Suprapubic skin (tissue), 4 donors: ENCODE measurements around the gene DOCK11. TPM values are rescaled to one million over a fixed set of nuclear protein-coding genes. Genes with fewer than 3 reads are reported as not detected.

Experiments used
- DNase-seq, 2 donors: peaks; one replicate each; pipeline ENCODE4 v3.0.0-alpha.2; 2019; ENCODE audit warnings: low spot score in 2 of 2
- H3K27ac ChIP-seq: fragments of 200-600 bp; sonication (generic); one replicate; pipeline ENCODE4 v1.5.1; 2019
- H3K27me3 ChIP-seq: fragments of 200-600 bp; sonication (generic); one replicate; pipeline ENCODE4 v1.5.1; 2019
- H3K36me3 ChIP-seq: fragments of 200-600 bp; sonication (generic); one replicate; pipeline ENCODE4 v1.5.1; 2019
- H3K4me1 ChIP-seq: fragments of 200-600 bp; sonication (generic); one replicate; pipeline ENCODE4 v1.5.1; 2019
- H3K4me3 ChIP-seq: fragments of 200-600 bp; sonication (generic); one replicate; pipeline ENCODE4 v1.5.1; 2019; ENCODE audit warnings: mild to moderate bottlenecking
- H3K9me3 ChIP-seq: fragments of 200-600 bp; sonication (generic); one replicate; pipeline ENCODE4 v1.5.1; 2019
- CTCF ChIP-seq, 2 donors: fragments of 200-600 bp in 1 of 2; fragments of 450-650 bp in 1 of 2; sonication (generic) in 1 of 2; IDR thresholded peaks; one replicate each; pipeline ENCODE4 v1.5.1; 2016 to 2019; ENCODE audit warnings: antibody characterized with exemption in 2 of 2, mild to moderate bottlenecking in 1 of 2, moderate library complexity in 1 of 2
- EP300 ChIP-seq: sonication (generic); formaldehyde crosslinking; IDR thresholded peaks from one replicate; pipeline ENCODE4 v1.6.1; 2017; ENCODE audit warnings: antibody characterized with exemption
- POLR2A ChIP-seq, 2 donors: fragments of 450-650 bp; IDR thresholded peaks; one replicate each; pipeline ENCODE4 v1.6.1; 2017; ENCODE audit warnings: antibody characterized with exemption in 2 of 2, mild to moderate bottlenecking in 2 of 2, moderate library complexity in 2 of 2
- POLR2AphosphoS5 ChIP-seq, 3 donors: sonication (generic); formaldehyde crosslinking; IDR thresholded peaks; one replicate each; pipeline ENCODE4 v1.6.1; 2017; ENCODE audit warnings: antibody characterized with exemption in 3 of 3
- WGBS: methylation state at CpG from one replicate; pipeline ENCODE4 v1.1.5; 2018; 5-methylcytosine and 5-hydroxymethylcytosine counted together
- total RNA-seq, 4 donors: library from RNA; depleted of rRNA; stranded (reverse); fragments of >200 nt; gene quantifications; one replicate each; pipeline ENCODE4 v1.1.0, GENCODE V29; 2016

The DOCK11 gene
- total RNA-seq, 4 donors from 2014 or later = 3.9 to 9.4 (median 5.7) TPM

- no peak for DNase-seq
- Histone ChIP-seq H3K4me3 (no peak overlapping the region), H3K4me1 (peaks cover 14% of the 10 kb centered on the region), H3K27me3 (no peaks in the 10 kb centered on the region), H3K27ac (no peak overlapping the region), H3K9me3 (no peaks in the 10 kb centered on the region), H3K36me3 (no peaks in the 10 kb centered on the region)
- TF ChIP-seq POLR2A (IDR thresholded peaks at IDR 0.05) = no peak
- TF ChIP-seq CTCF (IDR thresholded peaks at IDR 0.05) = no peak
- TF ChIP-seq POLR2AphosphoS5 (IDR thresholded peaks at IDR 0.05) = no peak
- no peak for TF ChIP-seq EP300
- WGBS = 72% methylated on average over 7 of the region's 7 CpGs
Observed at GRCh38 chrX:118724775-118725174, 229.2 kb downstream of the DOCK11 start.

- 81% methylated on average over 3 of the region's 3 CpGs for WGBS
- Histone ChIP-seq H3K4me1 (peaks cover 14% of the 10 kb centered on the region), H3K9me3 (no peaks in the 10 kb centered on the region), H3K4me3 (no peak overlapping the region), H3K27me3 (no peaks in the 10 kb centered on the region), H3K36me3 (no peaks in the 10 kb centered on the region), H3K27ac (peak overlapping the region; percentile 96)
- TF ChIP-seq EP300 (no peak), POLR2A (IDR thresholded peaks at IDR 0.05) (no peak), CTCF (IDR thresholded peaks at IDR 0.05) (no peak), POLR2AphosphoS5 (IDR thresholded peaks at IDR 0.05) (no peak)
- no peak for DNase-seq
Observed at GRCh38 chrX:118726396-118726795, 230.8 kb downstream of the DOCK11 start.

- Histone ChIP-seq H3K9me3 (no peaks in the 10 kb centered on the region), H3K27ac (peak within 1 kb of the TSS; percentile 96), H3K4me1 (peaks cover 14% of the 10 kb centered on the region), H3K36me3 (no peaks in the 10 kb centered on the region), H3K4me3 (peak within 1 kb of the TSS; percentile 80), H3K27me3 (no peaks in the 10 kb centered on the region)
- DNase-seq = peak; percentile 75 to 80
- TF ChIP-seq CTCF (IDR thresholded peaks at IDR 0.05) (no peak), POLR2A (IDR thresholded peaks at IDR 0.05) (peak; percentile 34 to 77), EP300 (no peak), POLR2AphosphoS5 (IDR thresholded peaks at IDR 0.05) (no peak)
- WGBS = 47% methylated on average over 9 of the region's 56 CpGs
Observed at GRCh38 chrX:118726887-118727685, 231.5 kb downstream of the DOCK11 start, which contains the start of gene IL13RA1. Gene IL13RA1 (plus strand): TSS chrX:118727606. CDS start chrX:118727639, 33 bp downstream.

- Histone ChIP-seq H3K4me1 (peaks cover 14% of the 10 kb centered on the region), H3K4me3 (peak overlapping the region; percentile 80), H3K27ac (peak overlapping the region; percentile 96), H3K9me3 (no peaks in the 10 kb centered on the region), H3K27me3 (no peaks in the 10 kb centered on the region), H3K36me3 (no peaks in the 10 kb centered on the region)
- TF ChIP-seq EP300 (no peak), POLR2AphosphoS5 (IDR thresholded peaks at IDR 0.05) (no peak), POLR2A (IDR thresholded peaks at IDR 0.05) (no peak), CTCF (IDR thresholded peaks at IDR 0.05) (no peak)
- WGBS = 42% methylated on average over 21 of the region's 73 CpGs
- DNase-seq = peak in 1 of 2 donors; percentile 73
Observed at GRCh38 chrX:118727686-118728339, 232.2 kb downstream of the DOCK11 start.

GRCh38 chrX:118729042-118729652 lies 233.5 kb downstream of the DOCK11 start:
- Histone ChIP-seq H3K27ac (no peak overlapping the region), H3K4me1 (peaks cover 14% of the 10 kb centered on the region), H3K27me3 (no peaks in the 10 kb centered on the region), H3K4me3 (peak overlapping the region; percentile 80), H3K9me3 (no peaks in the 10 kb centered on the region), H3K36me3 (no peaks in the 10 kb centered on the region)
- TF ChIP-seq POLR2AphosphoS5 (IDR thresholded peaks at IDR 0.05) (no peak), EP300 (no peak), POLR2A (IDR thresholded peaks at IDR 0.05) (no peak), CTCF (IDR thresholded peaks at IDR 0.05) (no peak)
- WGBS = 85% methylated on average over 3 of the region's 3 CpGs
- DNase-seq = no peak
